HEK293 (cell line): ENCODE results near the gene GATA1.
A peak's percentile ranks its signal among the peaks of the same experiment; 100 is the strongest.

Experiments used
- IKZF3 ChIP-seq: fragments of 450-650 bp; IDR thresholded peaks from 2 replicates; pipeline ENCODE4 v1.5.0; 2018; ENCODE audit warnings: missing biosample characterization, mild to moderate bottlenecking, missing genetic modification characterization, moderate library complexity
- MEIS1 ChIP-seq: sonication (generic); formaldehyde crosslinking; IDR thresholded peaks from 2 replicates; pipeline ENCODE4 v1.8.1; 2022; ENCODE audit warnings: missing genetic modification reagents, mild to moderate bottlenecking, borderline replicate concordance
- TCF7L2 ChIP-seq: IDR thresholded peaks from 2 replicates; pipeline ENCODE4 v1.6.1; 2011; ENCODE audit warnings: low read depth, mild to moderate bottlenecking, inconsistent platforms, low read length, moderate library complexity, borderline replicate concordance
- TRIM28 ChIP-seq: IDR thresholded peaks from 2 replicates; pipeline ENCODE4 v1.6.1; 2011; ENCODE audit warnings: low read length, control low read depth, borderline replicate concordance
- ZBTB17 ChIP-seq: fragments of 450-650 bp; formaldehyde crosslinking; IDR thresholded peaks from 2 replicates; pipeline ENCODE4 v1.5.1; 2016; ENCODE audit warnings: missing biosample characterization, missing genetic modification characterization
- ZNF10 ChIP-seq: fragments of 450-650 bp; formaldehyde crosslinking; IDR thresholded peaks from 2 replicates; pipeline ENCODE4 v1.5.1; 2017; ENCODE audit warnings: missing biosample characterization, missing genetic modification characterization
- ZNF16 ChIP-seq: fragments of 450-650 bp; formaldehyde crosslinking; IDR thresholded peaks from 2 replicates; pipeline ENCODE4 v1.5.1; 2016; ENCODE audit warnings: low read depth, missing biosample characterization, missing genetic modification characterization
- ZNF292 ChIP-seq: fragments of 450-650 bp; formaldehyde crosslinking; IDR thresholded peaks from 2 replicates; pipeline ENCODE4 v1.5.1; 2016; ENCODE audit warnings: low read depth, missing biosample characterization, missing genetic modification characterization, borderline replicate concordance
- ZNF324 ChIP-seq: fragments of 450-650 bp; formaldehyde crosslinking; IDR thresholded peaks from 2 replicates; pipeline ENCODE4 v1.5.1; 2016; ENCODE audit warnings: missing biosample characterization, missing genetic modification characterization
- ZNF416 ChIP-seq: fragments of 450-650 bp; formaldehyde crosslinking; IDR thresholded peaks from 2 replicates; pipeline ENCODE4 v1.5.1; 2016; ENCODE audit warnings: missing biosample characterization, missing genetic modification characterization
- ZNF514 ChIP-seq: fragments of 450-650 bp; formaldehyde crosslinking; IDR thresholded peaks from 2 replicates; pipeline ENCODE4 v1.5.1; 2016; ENCODE audit warnings: missing biosample characterization, missing genetic modification characterization
- ZNF529 ChIP-seq: fragments of 450-650 bp; formaldehyde crosslinking; IDR thresholded peaks from 2 replicates; pipeline ENCODE4 v1.5.1; 2017; ENCODE audit warnings: missing genetic modification characterization, missing biosample characterization; ENCODE audit not compliant: insufficient replicate concordance
- ZNF561 ChIP-seq: fragments of 450-650 bp; IDR thresholded peaks from 2 replicates; pipeline ENCODE4 v1.5.1; 2018; ENCODE audit warnings: missing biosample characterization, missing genetic modification characterization, borderline replicate concordance
- ZNF571 ChIP-seq: fragments of 450-650 bp; formaldehyde crosslinking; IDR thresholded peaks from 2 replicates; pipeline ENCODE4 v1.5.0; 2017; ENCODE audit warnings: missing biosample characterization, missing genetic modification characterization
- ZNF600 ChIP-seq: fragments of 450-650 bp; formaldehyde crosslinking; IDR thresholded peaks from 2 replicates; pipeline ENCODE4 v1.5.1; 2016; ENCODE audit warnings: missing biosample characterization, missing genetic modification characterization
- ZNF621 ChIP-seq: fragments of 450-650 bp; formaldehyde crosslinking; IDR thresholded peaks from 2 replicates; pipeline ENCODE4 v1.5.1; 2017; ENCODE audit warnings: missing biosample characterization, missing genetic modification characterization
- ZNF629 ChIP-seq: fragments of 450-650 bp; formaldehyde crosslinking; IDR thresholded peaks from 2 replicates; pipeline ENCODE4 v1.5.1; 2017; ENCODE audit warnings: missing biosample characterization, missing genetic modification characterization
- ZNF654 ChIP-seq: fragments of 450-650 bp; formaldehyde crosslinking; IDR thresholded peaks from 2 replicates; pipeline ENCODE4 v1.5.1; 2016; ENCODE audit warnings: low read depth, missing biosample characterization, missing genetic modification characterization
- ZNF76 ChIP-seq: fragments of 450-650 bp; formaldehyde crosslinking; IDR thresholded peaks from 2 replicates; pipeline ENCODE4; 2016; ENCODE audit warnings: low read depth, missing biosample characterization, missing genetic modification characterization, borderline replicate concordance
- ZNF776 ChIP-seq: fragments of 450-650 bp; formaldehyde crosslinking; IDR thresholded peaks from 2 replicates; pipeline ENCODE4 v1.5.0; 2017; ENCODE audit warnings: missing biosample characterization, missing genetic modification characterization, borderline replicate concordance
- ZNF791 ChIP-seq: fragments of 450-650 bp; formaldehyde crosslinking; IDR thresholded peaks from 2 replicates; pipeline ENCODE4 v1.5.1; 2016; ENCODE audit warnings: missing biosample characterization, missing genetic modification characterization
- ZNF830 ChIP-seq: fragments of 450-650 bp; IDR thresholded peaks from 2 replicates; pipeline ENCODE4 v1.5.0; 2018; ENCODE audit warnings: missing biosample characterization, missing genetic modification characterization, low read depth, mild to moderate bottlenecking, moderate library complexity
- ZNF843 ChIP-seq: fragments of 450-650 bp; formaldehyde crosslinking; IDR thresholded peaks from 2 replicates; pipeline ENCODE4 v1.5.1; 2016; ENCODE audit warnings: missing biosample characterization, missing genetic modification characterization
- ZSCAN30 ChIP-seq: fragments of 450-650 bp; IDR thresholded peaks from 2 replicates; pipeline ENCODE4 v1.5.1; 2018; ENCODE audit warnings: missing biosample characterization, mild to moderate bottlenecking, missing genetic modification characterization, moderate library complexity
- TF ChIP-seq, protein P1 (sequence below): fragments of 450-650 bp; formaldehyde crosslinking; IDR thresholded peaks from 2 replicates; pipeline ENCODE4 v1.5.1; 2016; ENCODE audit warnings: missing biosample characterization, missing genetic modification characterization
- TF ChIP-seq, protein P2 (sequence below): fragments of 450-650 bp; formaldehyde crosslinking; IDR thresholded peaks from 2 replicates; pipeline ENCODE4 v1.5.1; 2016; ENCODE audit warnings: missing biosample characterization, missing genetic modification characterization
- TF ChIP-seq, protein P3 (sequence below): fragments of 450-650 bp; formaldehyde crosslinking; IDR thresholded peaks from 2 replicates; pipeline ENCODE4 v1.5.1; 2016; ENCODE audit warnings: missing biosample characterization, missing genetic modification characterization
- TF ChIP-seq, protein P4 (sequence below): fragments of 450-650 bp; formaldehyde crosslinking; IDR thresholded peaks from 2 replicates; pipeline ENCODE4 v1.5.1; 2016; ENCODE audit warnings: missing biosample characterization, missing genetic modification characterization
- TF ChIP-seq, protein P5 (sequence below): fragments of 450-650 bp; formaldehyde crosslinking; IDR thresholded peaks from 2 replicates; pipeline ENCODE4 v1.5.1; 2016; ENCODE audit warnings: missing biosample characterization, missing genetic modification characterization
- TF ChIP-seq, protein P6 (sequence below): fragments of 450-650 bp; formaldehyde crosslinking; IDR thresholded peaks from 2 replicates; pipeline ENCODE4 v1.5.1; 2016; ENCODE audit warnings: missing biosample characterization, missing genetic modification characterization

GATA1 gene

DNA sequence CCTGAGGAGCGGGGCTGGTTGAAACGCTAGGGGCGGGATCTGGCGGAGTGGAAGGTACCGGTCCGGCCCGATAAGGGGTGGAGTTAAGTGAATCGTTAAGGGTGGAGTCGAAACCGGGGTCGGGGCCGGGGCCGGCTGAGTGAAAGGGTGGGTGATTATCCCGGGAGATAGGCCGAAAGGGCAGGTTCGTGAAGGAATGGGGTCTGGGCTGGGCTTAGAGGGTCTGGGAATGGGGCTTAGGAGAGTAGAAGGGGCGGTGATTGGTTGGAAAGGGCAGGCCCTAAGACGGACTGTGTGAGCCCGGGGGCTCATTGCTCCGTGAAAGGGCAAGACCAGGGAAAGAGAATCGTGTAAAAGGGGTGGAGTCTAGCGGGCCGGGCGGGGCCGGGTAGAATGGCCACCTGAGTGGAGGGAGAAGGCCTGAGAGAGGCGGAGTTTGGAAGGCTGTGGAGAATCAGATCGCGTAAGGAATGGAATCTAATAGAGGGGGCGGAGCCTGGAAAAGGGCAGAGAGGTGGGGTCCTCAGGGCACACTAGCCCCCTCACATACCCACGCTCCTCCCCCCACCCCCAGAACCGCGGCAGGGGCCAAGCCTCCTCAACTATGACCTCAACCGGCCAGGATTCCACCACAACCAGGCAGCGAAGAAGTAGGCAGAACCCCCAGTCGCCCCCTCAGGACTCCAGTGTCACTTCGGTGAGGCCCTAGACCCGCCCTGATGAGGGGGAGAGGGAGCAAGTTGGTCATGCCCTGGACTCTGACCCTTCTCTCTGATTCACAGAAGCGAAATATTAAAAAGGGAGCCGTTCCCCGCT lies 15.9 kb downstream of the GATA1 start (continued):
- TF ChIP-seq, protein P1, sequence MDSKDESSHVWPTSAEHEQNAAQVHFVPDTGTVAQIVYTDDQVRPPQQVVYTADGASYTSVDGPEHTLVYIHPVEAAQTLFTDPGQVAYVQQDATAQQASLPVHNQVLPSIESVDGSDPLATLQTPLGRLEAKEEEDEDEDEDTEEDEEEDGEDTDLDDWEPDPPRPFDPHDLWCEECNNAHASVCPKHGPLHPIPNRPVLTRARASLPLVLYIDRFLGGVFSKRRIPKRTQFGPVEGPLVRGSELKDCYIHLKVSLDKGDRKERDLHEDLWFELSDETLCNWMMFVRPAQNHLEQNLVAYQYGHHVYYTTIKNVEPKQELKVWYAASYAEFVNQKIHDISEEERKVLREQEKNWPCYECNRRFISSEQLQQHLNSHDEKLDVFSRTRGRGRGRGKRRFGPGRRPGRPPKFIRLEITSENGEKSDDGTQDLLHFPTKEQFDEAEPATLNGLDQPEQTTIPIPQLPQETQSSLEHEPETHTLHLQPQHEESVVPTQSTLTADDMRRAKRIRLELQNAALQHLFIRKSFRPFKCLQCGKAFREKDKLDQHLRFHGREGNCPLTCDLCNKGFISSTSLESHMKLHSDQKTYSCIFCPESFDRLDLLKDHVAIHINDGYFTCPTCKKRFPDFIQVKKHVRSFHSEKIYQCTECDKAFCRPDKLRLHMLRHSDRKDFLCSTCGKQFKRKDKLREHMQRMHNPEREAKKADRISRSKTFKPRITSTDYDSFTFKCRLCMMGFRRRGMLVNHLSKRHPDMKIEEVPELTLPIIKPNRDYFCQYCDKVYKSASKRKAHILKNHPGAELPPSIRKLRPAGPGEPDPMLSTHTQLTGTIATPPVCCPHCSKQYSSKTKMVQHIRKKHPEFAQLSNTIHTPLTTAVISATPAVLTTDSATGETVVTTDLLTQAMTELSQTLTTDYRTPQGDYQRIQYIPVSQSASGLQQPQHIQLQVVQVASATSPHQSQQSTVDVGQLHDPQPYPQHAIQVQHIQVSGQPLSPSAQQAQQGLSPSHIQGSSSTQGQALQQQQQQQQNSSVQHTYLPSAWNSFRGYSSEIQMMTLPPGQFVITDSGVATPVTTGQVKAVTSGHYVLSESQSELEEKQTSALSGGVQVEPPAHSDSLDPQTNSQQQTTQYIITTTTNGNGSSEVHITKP (tag by site-specific recombination), result peak; percentile 90
- TF ChIP-seq ZNF776 (tag by site-specific recombination) (no peak), ZBTB17 (tag by site-specific recombination) (peak; percentile 79), ZNF621 (tag by site-specific recombination) (no peak), ZNF416 (tag by site-specific recombination) (no peak), ZNF16 (tag by site-specific recombination) (no peak), IKZF3 (tag by site-specific recombination) (no peak), ZNF292 (tag by site-specific recombination) (no peak), ZNF791 (tag by site-specific recombination) (no peak), ZNF10 (tag by site-specific recombination) (no peak), ZNF76 (no peak; the same call in 1 of the 2 replicates), ZNF843 (tag by site-specific recombination) (peak; percentile 20; the same call in 1 of the 2 replicates), TCF7L2 (no peak), ZNF324 (tag by site-specific recombination) (0 out of 2 replicates have a peak, but pooled peaks have one; percentile 69), ZNF529 (tag by site-specific recombination) (no peak), ZNF830 (no peak), ZNF514 (no peak), ZNF561 (no peak), TRIM28 (no peak), ZNF571 (tag by site-specific recombination) (no peak), ZNF654 (tag by site-specific recombination) (no peak), ZSCAN30 (tag by site-specific recombination) (no peak), ZNF600 (tag by site-specific recombination) (peak; percentile 90), ZNF629 (tag by site-specific recombination) (peak; percentile 44; the same call in 1 of the 2 replicates), MEIS1 (CRISPR knock-in tag) (no peak)
- TF ChIP-seq, protein P2, sequence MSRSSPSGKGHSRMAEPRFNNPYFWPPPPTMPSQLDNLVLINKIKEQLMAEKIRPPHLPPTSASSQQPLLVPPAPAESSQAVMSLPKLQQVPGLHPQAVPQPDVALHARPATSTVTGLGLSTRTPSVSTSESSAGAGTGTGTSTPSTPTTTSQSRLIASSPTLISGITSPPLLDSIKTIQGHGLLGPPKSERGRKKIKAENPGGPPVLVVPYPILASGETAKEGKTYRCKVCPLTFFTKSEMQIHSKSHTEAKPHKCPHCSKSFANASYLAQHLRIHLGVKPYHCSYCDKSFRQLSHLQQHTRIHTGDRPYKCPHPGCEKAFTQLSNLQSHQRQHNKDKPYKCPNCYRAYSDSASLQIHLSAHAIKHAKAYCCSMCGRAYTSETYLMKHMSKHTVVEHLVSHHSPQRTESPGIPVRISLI (tag by site-specific recombination), result no peak
- TF ChIP-seq, protein P3, sequence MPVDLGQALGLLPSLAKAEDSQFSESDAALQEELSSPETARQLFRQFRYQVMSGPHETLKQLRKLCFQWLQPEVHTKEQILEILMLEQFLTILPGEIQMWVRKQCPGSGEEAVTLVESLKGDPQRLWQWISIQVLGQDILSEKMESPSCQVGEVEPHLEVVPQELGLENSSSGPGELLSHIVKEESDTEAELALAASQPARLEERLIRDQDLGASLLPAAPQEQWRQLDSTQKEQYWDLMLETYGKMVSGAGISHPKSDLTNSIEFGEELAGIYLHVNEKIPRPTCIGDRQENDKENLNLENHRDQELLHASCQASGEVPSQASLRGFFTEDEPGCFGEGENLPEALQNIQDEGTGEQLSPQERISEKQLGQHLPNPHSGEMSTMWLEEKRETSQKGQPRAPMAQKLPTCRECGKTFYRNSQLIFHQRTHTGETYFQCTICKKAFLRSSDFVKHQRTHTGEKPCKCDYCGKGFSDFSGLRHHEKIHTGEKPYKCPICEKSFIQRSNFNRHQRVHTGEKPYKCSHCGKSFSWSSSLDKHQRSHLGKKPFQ (tag by site-specific recombination), result no peak
- TF ChIP-seq, protein P4, sequence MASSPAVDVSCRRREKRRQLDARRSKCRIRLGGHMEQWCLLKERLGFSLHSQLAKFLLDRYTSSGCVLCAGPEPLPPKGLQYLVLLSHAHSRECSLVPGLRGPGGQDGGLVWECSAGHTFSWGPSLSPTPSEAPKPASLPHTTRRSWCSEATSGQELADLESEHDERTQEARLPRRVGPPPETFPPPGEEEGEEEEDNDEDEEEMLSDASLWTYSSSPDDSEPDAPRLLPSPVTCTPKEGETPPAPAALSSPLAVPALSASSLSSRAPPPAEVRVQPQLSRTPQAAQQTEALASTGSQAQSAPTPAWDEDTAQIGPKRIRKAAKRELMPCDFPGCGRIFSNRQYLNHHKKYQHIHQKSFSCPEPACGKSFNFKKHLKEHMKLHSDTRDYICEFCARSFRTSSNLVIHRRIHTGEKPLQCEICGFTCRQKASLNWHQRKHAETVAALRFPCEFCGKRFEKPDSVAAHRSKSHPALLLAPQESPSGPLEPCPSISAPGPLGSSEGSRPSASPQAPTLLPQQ, result peak; percentile 62; the same call in 1 of the 2 replicates
- TF ChIP-seq, protein P5, sequence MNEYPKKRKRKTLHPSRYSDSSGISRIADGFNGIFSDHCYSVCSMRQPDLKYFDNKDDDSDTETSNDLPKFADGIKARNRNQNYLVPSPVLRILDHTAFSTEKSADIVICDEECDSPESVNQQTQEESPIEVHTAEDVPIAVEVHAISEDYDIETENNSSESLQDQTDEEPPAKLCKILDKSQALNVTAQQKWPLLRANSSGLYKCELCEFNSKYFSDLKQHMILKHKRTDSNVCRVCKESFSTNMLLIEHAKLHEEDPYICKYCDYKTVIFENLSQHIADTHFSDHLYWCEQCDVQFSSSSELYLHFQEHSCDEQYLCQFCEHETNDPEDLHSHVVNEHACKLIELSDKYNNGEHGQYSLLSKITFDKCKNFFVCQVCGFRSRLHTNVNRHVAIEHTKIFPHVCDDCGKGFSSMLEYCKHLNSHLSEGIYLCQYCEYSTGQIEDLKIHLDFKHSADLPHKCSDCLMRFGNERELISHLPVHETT (tag by site-specific recombination), result no peak
- TF ChIP-seq, protein P6, sequence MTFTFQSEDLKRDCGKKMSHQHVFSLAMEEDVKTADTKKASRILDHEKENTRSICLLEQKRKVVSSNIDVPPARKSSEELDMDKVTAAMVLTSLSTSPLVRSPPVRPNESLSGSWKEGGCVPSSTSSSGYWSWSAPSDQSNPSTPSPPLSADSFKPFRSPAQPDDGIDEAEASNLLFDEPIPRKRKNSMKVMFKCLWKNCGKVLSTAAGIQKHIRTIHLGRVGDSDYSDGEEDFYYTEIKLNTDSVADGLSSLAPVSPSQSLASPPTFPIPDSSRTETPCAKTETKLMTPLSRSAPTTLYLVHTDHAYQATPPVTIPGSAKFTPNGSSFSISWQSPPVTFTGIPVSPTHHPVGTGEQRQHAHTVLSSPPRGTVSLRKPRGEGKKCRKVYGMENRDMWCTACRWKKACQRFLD (tag by site-specific recombination), result no peak
